CD8-positive, alpha-beta memory T cell (primary cell): ENCODE measurements around the gene ZNRF4. TPM values are rescaled to one million over a fixed set of nuclear protein-coding genes. Genes with fewer than 3 reads are reported as not detected.

Experiments used
- CTCF ChIA-PET: fragments of 350-600 bp; sonication (Branson Sonifier 250); formaldehyde crosslinking; loops from one replicate; lab custom pipeline; 2021; ENCODE audit warnings: antibody characterized with exemption; lab: Charles Lee
- POLR2A ChIA-PET: fragments of 350-600 bp; sonication (Branson Sonifier 250); formaldehyde crosslinking; loops from one replicate; lab custom pipeline; 2021; ENCODE audit warnings: antibody characterized with exemption; lab: Charles Lee
- DNase-seq, 5 donors: peaks; one replicate each; pipeline versions ENCODE4 v3.0.0 to v3.0.0-alpha.2; 2020 to 2022; ENCODE audit warnings: mixed read lengths in 1 of 5
- H3K27ac ChIP-seq: one replicate; pipeline ENCODE4 v1.7.0; 2013; ENCODE audit warnings: low read depth, mild to moderate bottlenecking, low read length, moderate library complexity
- H3K27me3 ChIP-seq: 2 replicates; pipeline ENCODE4 v1.7.0; 2013; ENCODE audit warnings: low read length, mild to moderate bottlenecking; ENCODE audit not compliant: insufficient read depth, poor library complexity, severe bottlenecking
- H3K36me3 ChIP-seq: 2 replicates; pipeline ENCODE4 v1.7.0; 2013; ENCODE audit warnings: mild to moderate bottlenecking, low read length, moderate library complexity; ENCODE audit not compliant: insufficient read depth
- H3K4me1 ChIP-seq: 2 replicates; pipeline ENCODE4 v1.7.0; 2013; ENCODE audit warnings: mild to moderate bottlenecking, low read length, moderate library complexity; ENCODE audit not compliant: insufficient read depth
- H3K4me3 ChIP-seq: 2 replicates; pipeline ENCODE4 v1.7.0; 2013; ENCODE audit warnings: mild to moderate bottlenecking, low read length
- H3K9me3 ChIP-seq: 2 replicates; pipeline ENCODE4 v1.7.0; 2013; ENCODE audit warnings: mild to moderate bottlenecking, low read length
- H3K27ac Mint-ChIP-seq, 8 donors: one replicate each; pipeline ENCODE4 v1.8.0; 2020 to 2021; ENCODE audit warnings: mixed read lengths in 8 of 8, mild to moderate bottlenecking in 6 of 8, inconsistent platforms in 3 of 8, moderate library complexity in 3 of 8
- H3K27me3 Mint-ChIP-seq, 2 donors: one replicate each; pipeline ENCODE4 v1.8.0; 2020 to 2021; ENCODE audit warnings: mixed read lengths in 2 of 2, mild to moderate bottlenecking in 1 of 2, moderate library complexity in 1 of 2
- H3K36me3 Mint-ChIP-seq, 3 donors: one replicate each; pipeline ENCODE4 v1.8.0; 2020 to 2021; ENCODE audit warnings: mixed read lengths in 3 of 3, inconsistent platforms in 1 of 3, mild to moderate bottlenecking in 1 of 3
- H3K4me1 Mint-ChIP-seq, 3 donors: one replicate each; pipeline ENCODE4 v1.8.0; 2020 to 2021; ENCODE audit warnings: mixed read lengths in 3 of 3, inconsistent platforms in 1 of 3, mild to moderate bottlenecking in 1 of 3
- H3K4me3 Mint-ChIP-seq, 7 donors: one replicate each; pipeline ENCODE4 v1.8.0; 2020 to 2021; ENCODE audit warnings: mixed read lengths in 7 of 7, mild to moderate bottlenecking in 6 of 7, moderate library complexity in 4 of 7, inconsistent platforms in 2 of 7
- H3K9me3 Mint-ChIP-seq, 5 donors: one replicate each; pipeline ENCODE4 v1.8.0; 2020 to 2022; ENCODE audit warnings: mixed read lengths in 5 of 5, mild to moderate bottlenecking in 3 of 5, moderate library complexity in 2 of 5, inconsistent platforms in 1 of 5
- polyA plus RNA-seq: library from polyadenylated mRNA; unstranded; fragments of 300-500 nt; fragmentation: Illumina TruSeq; gene quantifications from one replicate; pipeline ENCODE4 v1.2.3, GENCODE V29; 2021
- total RNA-seq, 2 experiments: library from RNA; stranded (reverse); gene quantifications; one replicate each; pipeline ENCODE4 v1.2.3, GENCODE V29; 2021

ZNRF4 gene
- total and polyA plus RNA-seq, 3 experiments from 2014 or later: not detected

DNA sequence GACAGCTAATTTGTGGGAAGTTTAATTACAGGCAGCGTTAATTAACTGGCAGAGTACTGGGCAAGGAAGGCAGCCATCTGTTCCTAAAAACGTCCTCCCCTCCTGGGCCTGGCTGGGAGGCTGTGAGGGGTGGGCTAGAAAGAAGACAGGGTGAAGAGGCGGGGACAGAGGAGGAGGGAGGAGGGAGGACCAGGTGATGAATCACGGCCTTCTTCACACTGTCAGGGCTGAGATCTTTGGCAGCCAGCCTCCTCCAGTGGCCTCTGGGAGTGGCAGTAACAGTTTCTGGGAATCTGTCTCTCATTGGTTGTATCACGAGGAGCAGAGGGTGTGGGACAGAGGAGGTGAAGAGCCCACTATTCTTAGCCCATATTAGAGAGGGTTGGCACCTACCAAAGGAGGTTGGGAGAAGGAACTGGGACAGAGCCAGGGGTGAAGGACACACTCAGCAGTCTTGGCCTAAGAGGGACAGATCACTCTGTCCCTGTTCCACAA, 9.6 kb upstream of the ZNRF4 start:
- ChIA-PET CTCF (no interaction called here), POLR2A (interaction anchor here (0.6 kb wide), 1 partner anchor 606 kb away, joined by 3 read pairs; no protein-coding TSS in a partner anchor)
- Mint-ChIP-seq H3K9me3 (peaks cover 0 to 2% (median 0%) of the 10 kb centered on the region in 5 donors), H3K4me1 (no peaks in the 10 kb centered on the region), H3K4me3 (no peak overlapping the region), H3K27me3 (peaks cover 19 to 44% of the 10 kb centered on the region in 2 donors), H3K27ac (no peak overlapping the region), H3K36me3 (no peaks in the 10 kb centered on the region)
- H3K4me3 ChIP-seq: no peak overlapping the region
- DNase-seq: no peak
- no peaks in the 10 kb centered on the region for H3K36me3 ChIP-seq
- no peaks in the 10 kb centered on the region for H3K27me3 ChIP-seq
- H3K27ac ChIP-seq: no peak overlapping the region
- no peaks in the 10 kb centered on the region for H3K9me3 ChIP-seq
- H3K4me1 ChIP-seq: no peaks in the 10 kb centered on the region

DNA sequence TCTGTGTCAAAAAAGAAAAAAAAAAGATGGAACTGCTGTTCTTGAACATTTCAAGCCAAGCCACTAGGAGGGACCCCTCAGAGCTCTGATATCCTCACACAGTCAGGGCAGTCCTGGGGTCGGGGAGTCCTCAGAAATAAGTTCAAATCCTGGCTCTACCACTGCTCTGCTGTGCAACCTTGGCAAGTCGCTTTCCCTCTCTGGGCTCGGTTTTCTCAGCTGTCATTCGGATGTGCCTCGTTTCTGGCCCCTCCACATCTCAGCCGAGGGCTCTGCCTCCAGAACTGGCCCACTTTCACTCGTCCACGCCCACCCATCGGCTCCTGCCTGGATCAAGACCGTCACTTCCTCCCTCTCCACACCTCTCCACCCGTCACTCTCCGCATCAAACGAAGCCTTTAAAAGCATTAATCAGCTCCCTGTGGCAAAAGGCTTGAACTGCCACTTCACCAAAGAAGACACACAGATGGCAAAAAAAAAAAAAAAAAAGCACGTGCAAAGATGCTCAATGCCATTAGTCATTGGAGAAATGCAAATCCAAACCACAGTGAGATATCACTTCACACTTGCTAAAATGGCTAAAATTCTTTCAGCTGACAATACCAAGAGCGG, 7.4 kb upstream of the ZNRF4 start:
- CTCF ChIA-PET: no interaction called here
- Histone ChIP-seq H3K4me3 (no peak overlapping the region), H3K36me3 (no peaks in the 10 kb centered on the region), H3K9me3 (no peaks in the 10 kb centered on the region), H3K4me1 (no peaks in the 10 kb centered on the region), H3K27me3 (no peaks in the 10 kb centered on the region), H3K27ac (no peak overlapping the region)
- Mint-ChIP-seq H3K9me3 (peaks cover 0 to 2% (median 0%) of the 10 kb centered on the region in 5 donors), H3K27ac (no peak overlapping the region), H3K36me3 (no peaks in the 10 kb centered on the region), H3K4me1 (no peaks in the 10 kb centered on the region), H3K27me3 (peaks cover 21 to 45% of the 10 kb centered on the region in 2 donors), H3K4me3 (no peak overlapping the region)
- POLR2A ChIA-PET: no interaction called here
- DNase-seq: no peak

DNA sequence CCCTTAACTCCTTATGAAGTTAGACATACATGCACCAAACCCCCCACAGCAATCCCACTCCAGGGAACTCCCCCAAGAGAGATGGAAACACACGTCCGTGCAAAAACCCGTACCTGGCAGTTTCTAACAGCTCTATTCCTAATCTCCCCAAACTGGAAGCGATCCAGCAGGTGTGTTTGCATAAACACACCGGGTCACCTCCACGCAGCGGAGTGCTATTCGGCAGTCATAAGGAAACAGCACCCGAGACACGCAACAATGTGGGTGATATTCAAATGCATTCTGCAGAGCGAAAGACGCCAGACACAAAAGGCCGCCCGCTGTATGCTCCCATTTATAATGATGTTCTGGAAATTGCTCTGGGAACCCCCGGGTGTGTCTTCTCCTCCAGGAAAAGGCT, 6.8 kb upstream of the ZNRF4 start:
- ChIA-PET CTCF (no interaction called here), POLR2A (no interaction called here)
- Mint-ChIP-seq H3K27ac (no peak overlapping the region), H3K4me3 (no peak overlapping the region), H3K27me3 (peaks cover 27 to 42% of the 10 kb centered on the region in 2 donors), H3K36me3 (no peaks in the 10 kb centered on the region), H3K4me1 (no peaks in the 10 kb centered on the region), H3K9me3 (peaks cover 0 to 8% (median 0%) of the 10 kb centered on the region in 5 donors)
- Histone ChIP-seq H3K9me3 (no peaks in the 10 kb centered on the region), H3K4me3 (no peak overlapping the region), H3K27ac (no peak overlapping the region), H3K4me1 (no peaks in the 10 kb centered on the region), H3K27me3 (no peaks in the 10 kb centered on the region), H3K36me3 (no peaks in the 10 kb centered on the region)
- DNase-seq: no peak

DNA sequence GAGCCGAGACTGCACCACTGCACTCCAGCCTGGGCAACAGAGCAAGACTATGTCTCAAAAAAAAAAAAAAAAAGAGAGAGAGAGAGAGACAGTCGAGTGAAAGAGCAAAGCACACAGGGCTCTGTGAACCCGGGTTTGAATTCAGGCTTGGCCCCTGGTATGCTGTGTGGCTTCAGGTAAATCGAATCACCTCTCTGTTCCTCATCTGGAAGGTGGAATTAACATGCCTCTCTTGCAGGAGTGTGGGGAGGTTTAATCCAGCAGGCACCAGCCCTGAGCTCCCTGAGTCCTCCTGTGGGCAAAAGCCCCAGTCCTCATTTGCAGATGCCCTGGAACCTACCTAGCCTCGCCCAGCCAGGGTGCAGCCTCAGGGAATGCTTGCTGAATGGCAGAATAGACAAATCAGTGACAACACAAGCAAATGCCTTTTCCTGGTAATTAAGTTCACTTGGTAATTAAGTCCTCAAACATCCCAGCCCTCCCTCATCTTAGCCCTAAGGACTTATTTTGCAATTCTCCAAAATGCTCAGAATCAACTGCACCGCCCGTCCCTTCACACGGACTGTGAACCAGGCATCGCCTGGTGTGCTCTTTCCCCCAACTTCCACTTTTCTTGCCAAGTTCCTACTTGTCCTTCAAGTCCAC, 4.6 kb upstream of the ZNRF4 start:
- H3K4me1 Mint-ChIP-seq: no peaks in the 10 kb centered on the region
- POLR2A ChIA-PET: no interaction called here
- CTCF ChIA-PET: no interaction called here
- Histone ChIP-seq H3K4me3 (no peak overlapping the region), H3K27ac (no peak overlapping the region), H3K36me3 (no peaks in the 10 kb centered on the region), H3K4me1 (no peaks in the 10 kb centered on the region), H3K9me3 (no peaks in the 10 kb centered on the region), H3K27me3 (no peaks in the 10 kb centered on the region)
- H3K36me3 Mint-ChIP-seq: no peaks in the 10 kb centered on the region
- H3K27me3 Mint-ChIP-seq: peaks cover 31 to 40% of the 10 kb centered on the region in 2 donors
- H3K9me3 Mint-ChIP-seq: peaks cover 0 to 8% (median 0%) of the 10 kb centered on the region in 5 donors
- no peak for DNase-seq
- H3K4me3 Mint-ChIP-seq: no peak overlapping the region
- H3K27ac Mint-ChIP-seq: no peak overlapping the region

DNA sequence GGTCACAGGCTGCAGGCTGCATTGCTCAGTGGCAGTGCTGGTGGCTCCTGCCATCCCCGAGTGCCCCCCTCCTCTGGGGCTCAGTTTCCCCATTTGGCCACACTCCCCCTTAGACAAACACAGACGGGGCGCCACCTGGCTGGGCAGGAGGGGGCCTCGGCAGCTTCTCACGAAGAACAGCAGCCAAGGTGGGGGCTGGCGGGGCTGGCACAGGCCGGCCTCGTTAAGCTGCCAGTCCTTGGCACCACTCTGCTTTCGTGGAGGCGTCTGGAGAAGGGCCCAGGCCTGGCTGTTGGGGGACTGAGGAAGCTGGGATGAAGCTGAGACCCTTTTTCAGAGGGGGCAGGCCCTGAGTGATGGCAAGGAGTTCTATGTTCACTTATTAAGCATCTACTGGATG, 3.7 kb upstream of the ZNRF4 start:
- no peaks in the 10 kb centered on the region for H3K4me1 Mint-ChIP-seq
- H3K27me3 Mint-ChIP-seq: peaks cover 31 to 40% of the 10 kb centered on the region in 2 donors
- Histone ChIP-seq H3K27ac (no peak overlapping the region), H3K27me3 (no peaks in the 10 kb centered on the region), H3K4me3 (no peak overlapping the region), H3K9me3 (no peaks in the 10 kb centered on the region), H3K4me1 (no peaks in the 10 kb centered on the region), H3K36me3 (no peaks in the 10 kb centered on the region)
- H3K27ac Mint-ChIP-seq: no peak overlapping the region
- CTCF ChIA-PET: no interaction called here
- H3K36me3 Mint-ChIP-seq: no peaks in the 10 kb centered on the region
- H3K9me3 Mint-ChIP-seq: peaks cover 0 to 8% (median 0%) of the 10 kb centered on the region in 5 donors
- H3K4me3 Mint-ChIP-seq: no peak overlapping the region
- POLR2A ChIA-PET: no interaction called here
- no peak for DNase-seq

DNA sequence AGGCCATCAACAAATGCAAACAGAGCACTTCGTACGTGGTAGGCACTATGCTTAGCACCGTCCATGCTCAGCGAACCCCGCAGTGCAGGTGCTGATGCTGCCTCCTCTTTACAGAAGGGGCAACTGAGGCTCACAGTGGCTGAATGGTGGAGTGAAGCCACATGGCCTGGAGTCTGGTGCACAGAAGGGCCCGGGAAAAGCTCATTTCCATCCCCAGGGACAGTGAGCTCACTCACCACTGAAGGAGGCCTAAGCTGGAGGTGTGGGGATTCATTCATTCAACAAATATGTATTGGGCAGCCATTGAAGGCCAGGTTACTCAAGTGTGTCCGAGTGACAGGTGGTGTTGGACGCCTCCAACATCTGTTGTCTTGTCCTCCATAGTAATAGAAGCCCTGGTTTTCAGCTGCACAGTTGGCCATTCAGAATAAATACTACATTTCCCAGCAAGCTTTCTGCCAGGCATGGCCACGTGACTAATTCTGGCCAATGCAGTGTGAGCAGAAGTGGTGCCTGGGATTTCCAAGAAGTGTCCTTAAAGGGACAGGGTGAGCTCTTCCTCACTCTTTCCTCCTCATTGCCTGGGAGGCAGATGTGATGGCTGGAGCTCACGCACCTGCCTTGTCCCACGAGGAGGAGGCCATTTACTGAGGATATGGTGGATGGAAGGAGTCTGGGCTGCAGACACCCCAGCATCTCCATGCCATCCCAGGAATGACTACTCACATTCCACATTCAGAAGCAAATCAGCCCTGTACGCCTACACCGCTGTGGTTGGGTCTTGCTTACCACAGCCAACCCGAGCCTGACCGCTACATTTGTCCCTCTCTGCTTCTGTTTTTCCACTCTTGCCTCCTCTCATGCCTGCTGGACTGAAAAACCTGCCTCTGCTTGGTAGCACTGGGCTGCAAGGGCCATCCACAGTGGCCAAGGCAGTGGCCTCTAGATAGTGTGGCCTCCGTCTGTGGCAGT, 2.3 kb upstream of the ZNRF4 start:
- Mint-ChIP-seq H3K4me3 (no peak overlapping the region), H3K27me3 (peaks cover 29 to 32% of the 10 kb centered on the region in 2 donors), H3K4me1 (no peaks in the 10 kb centered on the region), H3K27ac (no peak overlapping the region), H3K9me3 (peaks cover 0 to 8% (median 0%) of the 10 kb centered on the region in 5 donors), H3K36me3 (no peaks in the 10 kb centered on the region)
- Histone ChIP-seq H3K4me3 (no peak overlapping the region), H3K27ac (no peak overlapping the region), H3K27me3 (no peaks in the 10 kb centered on the region), H3K36me3 (no peaks in the 10 kb centered on the region), H3K9me3 (no peaks in the 10 kb centered on the region), H3K4me1 (no peaks in the 10 kb centered on the region)
- ChIA-PET CTCF (no interaction called here), POLR2A (no interaction called here)
- no peak for DNase-seq

DNA sequence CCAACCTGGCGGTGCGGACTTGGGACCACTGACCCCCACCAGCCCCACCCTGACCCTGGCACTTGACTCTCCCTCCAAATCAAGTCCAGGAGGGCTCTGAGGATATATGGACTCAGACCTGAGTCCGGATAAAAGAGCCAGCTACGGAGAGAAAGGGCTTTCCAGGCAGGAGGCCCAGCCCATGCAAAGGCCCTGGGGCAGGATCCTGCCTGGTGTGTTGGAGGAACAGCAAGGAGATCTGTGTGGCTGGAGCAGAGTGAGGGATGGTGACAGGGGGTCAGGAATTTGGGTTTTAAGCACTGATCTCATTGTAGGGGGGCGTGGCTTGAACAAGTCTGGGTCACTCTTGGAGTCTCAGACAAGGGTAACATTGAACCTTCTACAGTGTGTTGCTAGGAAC, 474 bp upstream of the ZNRF4 start:
- Histone ChIP-seq H3K4me1 (no peaks in the 10 kb centered on the region), H3K9me3 (no peaks in the 10 kb centered on the region), H3K36me3 (no peaks in the 10 kb centered on the region), H3K27ac (no peak overlapping the region), H3K27me3 (no peaks in the 10 kb centered on the region), H3K4me3 (no peak overlapping the region)
- no peak for DNase-seq
- H3K9me3 Mint-ChIP-seq: peaks cover 0 to 6% (median 0%) of the 10 kb centered on the region in 5 donors
- POLR2A ChIA-PET: no interaction called here
- no peaks in the 10 kb centered on the region for H3K36me3 Mint-ChIP-seq
- no peaks in the 10 kb centered on the region for H3K4me1 Mint-ChIP-seq
- CTCF ChIA-PET: no interaction called here
- H3K27me3 Mint-ChIP-seq: peaks cover 19 to 21% of the 10 kb centered on the region in 2 donors
- peak overlapping the region in 1 of 7 donors; percentile 7 for H3K4me3 Mint-ChIP-seq
- no peak overlapping the region for H3K27ac Mint-ChIP-seq
